ENCODE results near the gene SNX25.

GRCh38 chr4:185334326-185334725 lies 124.9 kb downstream of the SNX25 start:
- TF ChIP-seq CTCF (IDR thresholded peaks at IDR 0.05; ENCODE audit: poor library complexity, severe bottlenecking): no peak
- no peak for TF ChIP-seq POLR2AphosphoS5 (IDR thresholded peaks at IDR 0.05)
- TF ChIP-seq REST (IDR thresholded peaks at IDR 0.05; ENCODE audit: borderline replicate concordance): no peak
- TF ChIP-seq EP300 (conservative IDR thresholded peaks at IDR 0.05; ENCODE audit: poor library complexity, severe bottlenecking): no peak
- no peak for TF ChIP-seq TAF1 (IDR thresholded peaks at IDR 0.05; ENCODE audit: low read depth)
- TF ChIP-seq MXI1 (conservative IDR thresholded peaks at IDR 0.05; ENCODE audit: poor library complexity, severe bottlenecking): no peak
- TF ChIP-seq EZH2 (IDR thresholded peaks at IDR 0.05; ENCODE audit: borderline replicate concordance, insufficient read depth, low read length, poor library complexity, severe bottlenecking): no peak
- no peak for TF ChIP-seq SMC3 (conservative IDR thresholded peaks at IDR 0.05; ENCODE audit: poor library complexity)

All from neural cell (in vitro differentiated cells).